Suppressor macrophage treated with lipopolysaccharide for 4 hours (primary cell): ENCODE data around the gene ZWILCH.
"Not testable (repeated sequence)": the region's sequence is repeated elsewhere in the genome, so short reads cannot be mapped to it uniquely, and the experiment has no call there.

Source experiments
- DNase-seq: peaks from one replicate; pipeline ENCODE4 v3.0.0-alpha.2; 2020

ZWILCH gene

DNA sequence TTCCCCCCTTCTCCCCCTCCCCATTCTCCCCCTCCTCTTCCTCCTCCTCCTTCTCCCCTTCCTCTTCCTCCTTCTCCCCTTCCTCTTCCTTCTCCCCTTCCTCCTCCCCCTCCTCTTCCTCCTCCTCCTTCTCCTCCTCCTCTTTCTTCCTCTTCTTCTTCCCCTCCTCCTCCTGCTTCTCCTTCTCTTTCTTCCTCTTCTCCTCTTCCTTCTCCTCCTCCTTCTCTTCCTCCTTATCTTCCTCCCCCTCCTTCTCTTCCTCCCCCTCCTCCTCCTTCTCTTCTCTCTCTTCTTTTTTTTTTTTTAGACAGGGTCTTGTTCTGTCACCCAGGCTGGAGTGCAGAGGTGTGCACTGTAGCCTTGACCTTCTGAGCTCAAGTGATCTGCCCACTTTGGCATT lies 81.9 kb downstream of the ZWILCH start:
- no peak for DNase-seq

- no peak for DNase-seq
Observed at GRCh38 chr15:66587749-66588148, 82.6 kb downstream of the ZWILCH start.

DNA sequence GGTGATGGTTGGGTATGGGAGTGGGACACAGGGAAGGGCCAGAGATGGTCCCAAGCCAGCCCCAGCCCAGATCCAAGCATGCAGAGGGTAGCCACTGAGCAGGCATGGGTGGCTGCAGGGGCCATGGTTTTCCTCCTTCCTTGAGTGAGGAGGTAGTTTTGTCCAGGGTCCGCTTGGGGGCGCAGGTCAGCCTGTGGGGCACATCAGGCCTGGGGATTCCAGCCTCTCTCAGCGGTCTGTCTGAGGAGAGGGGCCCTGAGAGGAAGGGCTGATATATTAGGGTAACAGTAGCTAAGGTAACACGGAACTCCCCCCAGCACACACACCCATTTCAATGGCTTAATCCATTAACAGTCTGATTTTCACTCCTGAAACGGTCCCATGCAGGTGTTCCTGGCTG lies 83.4 kb downstream of the ZWILCH start:
- no peak for DNase-seq

DNA sequence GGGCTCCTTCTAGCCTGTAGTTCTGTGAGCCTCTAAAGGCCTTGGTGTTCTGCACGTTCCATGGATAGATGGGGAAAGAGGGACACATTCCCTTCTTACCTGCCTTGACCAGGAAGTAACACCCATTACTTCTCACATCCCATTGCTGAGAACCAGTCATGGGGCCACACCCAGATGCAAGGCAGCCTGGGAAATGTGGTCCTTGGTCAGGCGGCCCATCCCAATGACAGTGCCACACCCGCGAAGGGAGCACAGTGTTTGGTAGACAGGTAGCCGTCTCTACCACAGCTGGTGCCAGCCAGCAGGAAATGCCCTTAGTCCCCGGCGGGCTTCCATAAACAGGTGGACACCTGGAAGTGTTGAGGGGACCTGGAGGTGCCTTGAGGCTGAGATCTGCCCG lies 83.8 kb downstream of the ZWILCH start:
- DNase-seq, result no peak

DNA sequence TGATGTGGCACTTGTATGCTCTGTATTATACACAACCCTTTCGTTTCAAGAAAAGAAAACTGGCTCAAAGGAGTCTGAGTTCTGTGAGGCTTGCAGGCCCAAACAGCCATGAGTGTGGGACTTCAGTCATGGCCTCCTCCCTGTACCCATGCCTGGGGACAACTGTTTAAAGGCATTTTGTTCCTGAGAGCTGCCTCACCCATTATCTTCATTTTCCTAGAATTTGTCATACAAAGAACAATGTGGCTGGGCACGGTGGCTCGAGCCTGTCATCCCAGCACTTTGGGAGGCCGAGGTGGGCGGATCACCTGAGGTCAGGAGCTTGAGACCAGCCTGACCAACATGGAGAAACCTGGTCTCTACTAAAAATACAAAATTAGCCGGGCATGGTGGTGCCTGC lies 84.3 kb downstream of the ZWILCH start:
- not testable (repeated sequence) for DNase-seq

DNA sequence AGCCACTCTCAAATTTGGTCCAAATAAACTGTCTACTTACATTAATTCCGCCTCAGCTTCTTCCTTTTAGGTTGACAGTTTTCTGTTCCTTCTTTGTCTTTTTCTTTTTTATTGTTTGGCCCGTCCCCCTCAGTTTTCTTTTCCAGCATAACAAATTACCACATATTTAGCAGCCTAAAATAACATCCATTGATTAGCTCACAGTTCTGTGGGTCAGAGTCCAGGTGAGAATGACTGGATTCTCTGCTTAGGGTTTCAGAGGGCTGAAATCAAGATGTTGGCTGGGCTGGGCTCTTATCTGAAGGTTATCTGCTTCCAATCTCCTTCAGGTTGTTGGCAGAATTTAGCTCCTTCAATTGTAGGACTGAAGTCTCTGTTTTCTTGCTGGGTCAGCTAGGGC lies 85.3 kb downstream of the ZWILCH start:
- DNase-seq, result no peak

DNA sequence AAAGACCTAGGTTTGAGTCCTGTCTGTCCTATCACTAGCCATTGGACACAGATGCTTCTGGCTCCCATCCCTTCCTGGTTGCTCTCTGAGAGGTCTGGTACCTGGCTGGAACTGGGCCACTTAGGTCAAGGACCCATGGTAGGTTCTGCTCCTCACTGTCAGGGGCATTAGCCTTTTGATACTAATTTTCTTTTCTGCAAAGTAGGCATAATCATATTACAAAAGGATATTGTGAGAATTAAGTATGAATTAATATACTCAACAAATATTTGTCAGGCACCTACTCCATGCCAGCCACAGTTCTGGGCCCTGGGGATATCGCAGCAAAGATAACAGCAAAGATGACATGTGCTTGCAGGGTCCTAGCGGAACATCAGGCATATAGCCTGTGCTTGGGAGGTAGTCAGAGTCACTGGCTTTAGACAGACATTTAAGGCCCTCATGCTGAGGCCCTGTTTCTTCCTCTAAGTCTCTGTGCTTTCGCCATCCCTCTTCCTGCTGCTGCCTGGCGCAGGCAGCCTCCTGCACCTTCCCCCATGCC lies 86.3 kb downstream of the ZWILCH start:
- no peak for DNase-seq

GRCh38 chr15:66592505-66593218 lies 87.5 kb downstream of the ZWILCH start:
- no peak for DNase-seq

- no peak for DNase-seq
Observed at GRCh38 chr15:66593219-66593780, 88.2 kb downstream of the ZWILCH start.

DNA sequence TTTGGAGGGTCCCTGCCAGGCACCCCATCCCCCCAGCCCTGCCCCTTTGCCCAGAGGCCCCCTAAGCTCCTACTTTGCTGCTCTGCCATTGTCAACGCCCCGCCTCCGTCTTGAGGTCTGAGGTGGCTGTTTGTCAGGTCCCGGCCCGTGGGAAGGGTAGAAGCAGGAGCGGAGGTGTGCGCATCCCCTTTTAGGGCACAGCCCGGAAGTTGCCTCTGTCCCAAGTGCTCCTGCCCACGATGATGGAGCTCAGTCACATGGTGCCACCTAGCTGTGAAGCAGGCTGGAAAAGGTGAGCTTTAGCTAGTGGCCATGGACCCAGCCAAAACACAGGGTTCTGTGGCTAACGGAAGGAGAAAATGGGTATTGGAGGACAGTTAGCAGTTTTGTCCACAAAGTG lies 89.2 kb downstream of the ZWILCH start:
- no peak for DNase-seq

GRCh38 chr15:66594836-66595235 lies 89.7 kb downstream of the ZWILCH start:
- no peak for DNase-seq

GRCh38 chr15:66595332-66595731 lies 90.2 kb downstream of the ZWILCH start:
- no peak for DNase-seq

GRCh38 chr15:66595931-66596545 lies 90.9 kb downstream of the ZWILCH start:
- DNase-seq, result no peak

DNA sequence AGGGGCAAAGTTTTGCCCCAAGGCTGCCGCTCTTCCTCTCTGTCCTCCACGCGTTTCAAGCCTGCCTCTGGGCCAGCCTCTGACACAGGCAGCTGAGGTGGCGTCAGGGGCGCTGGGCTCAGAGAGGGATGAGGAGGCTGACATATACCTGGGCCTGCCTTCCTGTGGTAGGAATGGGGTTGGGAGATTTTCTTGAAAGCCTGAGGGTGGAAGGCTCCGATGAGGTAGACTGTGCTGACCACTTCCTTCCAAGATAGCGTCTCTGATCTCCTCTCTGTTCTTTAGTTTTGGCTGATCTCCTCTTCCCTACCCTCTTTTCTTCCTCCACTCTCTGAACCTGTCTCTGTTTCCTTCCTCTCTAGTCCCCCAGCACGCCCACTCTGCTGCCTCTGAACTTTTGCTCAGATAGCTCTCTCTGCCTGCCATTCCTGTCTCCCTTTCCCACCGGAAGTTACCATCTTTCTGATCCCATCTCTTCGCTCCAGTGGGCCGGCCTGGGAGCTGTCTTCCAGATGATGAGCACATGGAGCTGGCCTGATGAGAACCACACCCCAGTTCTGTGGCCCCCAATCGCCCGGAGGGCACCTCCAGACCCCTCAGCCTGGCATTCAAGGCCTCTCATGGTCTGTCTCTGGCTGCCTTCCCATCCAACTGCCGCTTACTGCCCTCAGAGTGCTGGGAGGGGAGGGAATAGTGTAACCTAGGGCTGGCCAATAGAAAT lies 93.1 kb downstream of the ZWILCH start:
- DNase-seq, result no peak
